HG03025 (cell line): Measurements from ENCODE around the gene PIAS4.

Experiments used
- ATAC-seq: cut with Tn5 transposase; IDR thresholded peaks from one replicate; pipeline ENCODE4 v1.9.1; 2021; ENCODE audit warnings: mild to moderate bottlenecking, moderate library complexity; ENCODE audit not compliant: unreplicated experiment, low FRiP score

PIAS4 gene

DNA sequence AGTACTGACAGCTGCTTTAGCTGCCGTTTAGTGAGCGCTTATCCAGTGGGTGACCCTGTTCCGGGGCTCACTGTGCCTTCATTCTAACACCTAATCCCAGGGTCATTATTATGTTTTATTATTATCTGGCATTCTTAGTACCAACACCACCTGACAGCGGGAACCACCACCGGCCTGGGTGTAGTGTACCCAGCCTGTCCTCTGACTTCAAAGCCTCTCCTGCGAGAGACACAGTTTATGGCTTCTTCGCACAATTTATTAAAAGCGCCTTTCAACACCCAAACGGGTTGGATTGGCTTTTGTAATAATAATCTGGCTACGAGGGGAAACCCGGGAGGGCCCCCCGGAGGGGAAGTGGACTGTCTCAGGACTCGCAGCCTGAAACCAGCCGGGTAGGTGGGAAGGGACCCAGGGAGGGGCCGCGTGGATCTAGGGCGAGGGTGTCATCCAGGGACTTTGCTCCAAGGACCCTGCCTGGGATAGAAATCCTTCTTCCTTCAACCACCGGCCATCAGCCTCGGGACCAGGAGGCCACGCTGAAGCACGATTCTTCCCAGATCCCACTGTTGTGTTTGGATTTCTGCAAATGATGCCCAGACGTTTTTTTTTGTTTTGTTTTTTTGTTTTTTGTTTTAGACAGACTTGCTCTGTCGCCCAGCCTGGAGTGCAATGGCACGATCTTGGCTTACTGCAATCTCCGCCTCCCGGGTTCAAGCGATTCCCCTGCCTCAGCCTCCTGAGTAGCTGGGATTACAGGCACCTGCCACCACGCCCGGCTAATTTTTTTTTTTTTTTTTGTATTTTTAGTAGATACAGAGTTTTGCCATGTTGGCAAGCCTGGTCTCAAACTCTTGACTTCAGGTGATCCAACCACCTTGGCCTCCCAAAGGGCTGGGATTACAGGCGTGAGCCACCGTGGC is 60.8 kb downstream of the PIAS4 start:
- ATAC-seq = no peak

DNA sequence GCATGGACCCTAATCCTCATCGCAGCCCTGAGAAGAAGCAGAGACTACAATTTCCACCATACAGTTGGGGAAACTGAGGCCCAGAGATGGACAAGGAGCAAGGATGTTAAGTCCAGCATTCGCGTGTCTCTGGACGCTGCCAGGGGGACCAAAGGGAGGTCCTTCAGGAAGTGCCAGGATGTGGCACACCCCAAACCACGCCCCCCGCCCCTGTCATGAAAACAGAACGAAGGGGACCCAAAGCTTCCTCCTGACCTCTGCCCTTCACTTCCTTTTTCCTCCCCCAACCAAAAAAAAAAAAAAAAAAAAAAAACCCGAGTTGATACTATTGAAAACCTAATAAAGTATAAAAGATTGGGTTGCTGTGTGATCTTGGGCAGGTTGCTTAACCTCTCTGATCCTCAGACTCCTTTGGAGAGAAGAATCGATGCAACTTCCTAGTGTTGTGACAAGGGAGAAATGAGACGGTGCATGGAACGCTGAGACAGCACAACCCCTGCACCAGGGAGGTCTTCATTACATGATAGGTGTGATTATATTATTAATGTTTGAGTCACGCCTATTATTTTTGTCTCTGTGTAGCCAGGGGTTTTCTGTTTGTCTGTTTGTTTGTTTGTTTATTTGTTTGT is 61.9 kb downstream of the PIAS4 start:
- no peak for ATAC-seq

DNA sequence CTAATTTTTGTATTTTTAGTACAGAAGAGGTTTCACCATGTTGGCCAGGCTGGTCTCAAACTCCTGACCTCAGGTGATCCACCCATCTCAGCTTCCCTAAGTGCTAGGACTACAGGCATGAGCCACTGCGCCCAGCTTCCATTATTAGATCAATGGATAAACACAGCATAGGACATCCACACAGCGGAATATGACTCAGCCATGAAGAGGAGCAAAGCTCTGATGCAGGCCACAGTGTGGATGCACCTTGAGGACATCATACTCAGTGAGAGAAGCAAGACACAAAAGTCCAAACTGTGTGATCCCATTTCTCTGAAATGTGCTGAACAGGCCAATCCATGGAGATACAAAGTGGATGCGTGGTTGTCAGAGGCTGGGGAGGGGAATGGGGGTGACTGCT is 64.1 kb downstream of the PIAS4 start:
- no peak for ATAC-seq

DNA sequence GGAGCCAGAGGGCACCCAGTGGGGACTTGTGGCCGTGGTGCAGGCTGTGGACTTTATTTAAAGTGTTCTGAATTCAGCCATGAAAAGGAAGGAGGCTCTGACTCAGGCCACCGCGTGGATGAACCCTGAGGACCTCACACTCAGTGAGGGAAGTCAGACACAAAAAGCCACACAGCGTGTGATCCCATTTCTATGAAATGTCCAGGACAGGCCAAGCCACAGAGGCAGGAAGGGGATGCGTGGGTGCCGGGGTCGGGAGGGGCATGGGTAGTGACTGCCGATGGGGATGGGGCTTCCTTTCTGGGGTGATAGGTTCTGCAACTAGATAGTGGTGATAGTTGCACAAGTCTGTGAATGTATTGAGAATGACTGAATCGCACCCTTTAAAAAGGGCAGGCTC is 67.8 kb downstream of the PIAS4 start:
- ATAC-seq = no peak

DNA sequence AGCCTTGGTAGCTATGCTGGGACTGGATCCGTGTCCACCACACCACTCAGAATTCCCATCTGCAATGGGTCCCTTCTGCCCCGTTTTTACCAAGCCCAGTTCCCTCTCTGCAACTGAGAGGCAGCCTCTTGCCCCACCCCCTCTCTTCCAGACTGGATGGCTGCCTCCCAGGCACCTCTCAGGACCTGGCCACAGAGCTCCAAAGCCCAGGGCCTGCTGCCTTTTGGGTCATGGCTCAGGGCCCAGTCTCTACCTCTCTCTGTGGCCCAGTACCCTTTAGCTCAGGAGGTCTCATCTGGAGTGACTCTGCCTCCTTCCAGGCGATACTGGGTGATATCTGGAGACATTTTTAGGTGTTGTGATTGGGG is 69.5 kb downstream of the PIAS4 start:
- ATAC-seq = no peak

DNA sequence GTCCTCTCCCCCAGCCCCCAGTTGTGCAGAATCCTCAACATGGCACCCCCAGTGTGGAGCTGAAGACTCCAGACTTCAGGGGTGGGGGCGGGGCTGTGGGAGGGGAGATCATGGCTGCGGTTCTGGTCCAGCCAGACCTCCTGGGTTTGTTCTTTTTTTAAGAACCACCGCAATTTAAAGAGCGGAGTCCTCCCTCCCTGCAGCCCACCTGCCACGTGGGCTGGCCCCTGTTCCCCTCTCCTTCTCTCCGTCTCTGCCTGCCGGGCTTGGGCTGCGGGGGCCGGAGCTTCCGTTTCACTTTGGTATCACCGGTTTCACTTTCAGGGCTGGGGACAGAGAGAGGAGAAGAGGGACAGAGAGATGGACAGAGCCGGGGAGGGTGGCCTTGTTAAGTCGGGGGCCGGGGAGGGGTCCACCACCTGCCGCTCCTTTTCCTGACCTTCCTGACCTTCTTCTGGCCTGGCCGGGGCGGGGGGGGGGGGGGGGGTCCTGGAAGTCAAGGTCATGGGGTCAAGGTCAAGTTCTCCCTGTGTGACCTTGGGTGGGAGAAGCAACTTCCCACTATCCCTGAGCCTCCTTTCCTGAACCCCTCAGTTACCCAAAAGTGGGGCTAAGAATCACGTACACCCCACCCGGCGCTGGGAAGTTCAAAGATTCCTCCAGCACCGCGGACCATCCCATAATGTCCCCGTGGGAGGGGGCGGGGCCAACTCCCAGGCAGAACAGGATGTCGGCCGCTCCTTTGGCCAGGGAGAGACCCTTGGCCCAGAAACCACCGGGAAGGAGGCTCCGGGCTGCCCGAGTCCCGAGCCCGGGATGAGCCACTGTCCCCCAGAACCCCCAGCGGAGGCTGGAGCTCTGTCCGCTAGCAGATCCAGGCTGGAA is 70.5 kb downstream of the PIAS4 start:
- no peak for ATAC-seq

DNA sequence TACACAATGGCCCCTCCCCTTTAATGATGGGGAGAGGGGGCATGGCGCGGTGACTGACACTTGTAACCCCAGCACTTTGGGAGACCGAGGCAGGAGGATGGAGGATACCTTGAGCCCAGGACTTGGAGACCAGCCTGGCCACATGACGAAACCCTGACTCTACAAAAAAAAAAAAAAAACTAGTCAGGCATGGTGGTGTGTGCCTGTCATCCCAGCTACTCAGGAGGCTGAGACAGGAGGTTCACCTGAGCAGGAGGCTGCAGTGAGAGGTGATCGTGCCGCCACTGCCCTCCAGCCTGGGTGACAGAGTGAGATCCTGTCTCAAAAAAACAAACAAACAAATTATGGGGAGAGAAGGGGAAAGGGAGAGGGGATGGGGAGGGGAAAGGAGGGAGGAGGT is 72.9 kb downstream of the PIAS4 start:
- no peak for ATAC-seq

DNA sequence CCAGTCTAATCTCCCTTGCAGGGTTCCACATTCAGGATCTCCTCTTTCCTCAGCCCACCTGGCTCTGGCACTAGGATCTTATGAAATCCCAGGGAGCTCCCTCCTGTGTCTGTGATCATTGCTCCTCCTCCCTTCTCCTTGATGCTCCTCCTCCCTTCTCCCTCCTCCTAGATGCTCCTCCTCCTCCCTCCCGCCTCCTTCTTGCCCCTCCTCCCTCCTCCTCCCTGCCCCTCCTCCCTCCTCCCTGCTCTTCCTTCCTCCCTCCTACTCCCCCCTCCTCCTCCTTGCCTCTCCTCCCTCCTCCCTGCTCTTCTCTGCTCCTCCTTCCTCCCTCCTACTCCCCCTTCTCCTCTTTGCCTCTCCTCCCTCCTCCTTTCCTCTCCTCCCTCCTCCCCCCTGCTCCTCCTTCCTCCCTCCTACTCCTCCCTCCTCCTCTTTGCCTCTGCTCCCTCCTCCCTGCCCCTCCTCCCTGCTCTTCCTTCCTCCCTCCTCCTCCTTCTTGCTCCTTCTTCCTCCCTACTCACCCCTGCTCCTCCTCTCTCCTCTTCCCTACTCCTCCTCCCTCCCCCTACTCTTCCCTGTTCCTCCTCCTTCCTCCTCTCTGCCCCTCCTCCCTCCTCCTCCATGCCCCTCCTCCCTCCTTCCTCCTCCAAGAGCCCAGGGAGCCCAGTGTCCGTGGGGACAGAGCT is 74.0 kb downstream of the PIAS4 start:
- ATAC-seq = no peak

DNA sequence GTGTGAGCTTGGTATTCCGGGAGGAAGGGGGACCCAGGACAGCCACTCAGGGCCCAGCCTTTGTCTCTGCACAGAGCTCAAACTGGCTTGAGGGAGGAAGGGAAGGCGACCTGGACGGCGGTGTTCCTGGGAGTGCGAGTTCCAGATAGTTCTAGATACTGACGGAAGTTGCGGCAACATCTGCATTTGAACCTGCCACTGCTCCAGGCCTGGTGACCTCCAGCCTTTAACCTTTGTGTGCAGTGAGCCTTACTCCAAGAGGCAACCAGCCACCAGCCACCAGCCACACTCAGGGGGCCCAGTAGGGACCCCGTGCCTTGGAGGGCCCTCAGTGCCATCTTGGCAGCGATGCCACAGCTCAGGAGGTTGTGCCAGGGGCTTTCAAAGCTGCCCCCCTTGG is 74.6 kb downstream of the PIAS4 start:
- ATAC-seq = no peak

DNA sequence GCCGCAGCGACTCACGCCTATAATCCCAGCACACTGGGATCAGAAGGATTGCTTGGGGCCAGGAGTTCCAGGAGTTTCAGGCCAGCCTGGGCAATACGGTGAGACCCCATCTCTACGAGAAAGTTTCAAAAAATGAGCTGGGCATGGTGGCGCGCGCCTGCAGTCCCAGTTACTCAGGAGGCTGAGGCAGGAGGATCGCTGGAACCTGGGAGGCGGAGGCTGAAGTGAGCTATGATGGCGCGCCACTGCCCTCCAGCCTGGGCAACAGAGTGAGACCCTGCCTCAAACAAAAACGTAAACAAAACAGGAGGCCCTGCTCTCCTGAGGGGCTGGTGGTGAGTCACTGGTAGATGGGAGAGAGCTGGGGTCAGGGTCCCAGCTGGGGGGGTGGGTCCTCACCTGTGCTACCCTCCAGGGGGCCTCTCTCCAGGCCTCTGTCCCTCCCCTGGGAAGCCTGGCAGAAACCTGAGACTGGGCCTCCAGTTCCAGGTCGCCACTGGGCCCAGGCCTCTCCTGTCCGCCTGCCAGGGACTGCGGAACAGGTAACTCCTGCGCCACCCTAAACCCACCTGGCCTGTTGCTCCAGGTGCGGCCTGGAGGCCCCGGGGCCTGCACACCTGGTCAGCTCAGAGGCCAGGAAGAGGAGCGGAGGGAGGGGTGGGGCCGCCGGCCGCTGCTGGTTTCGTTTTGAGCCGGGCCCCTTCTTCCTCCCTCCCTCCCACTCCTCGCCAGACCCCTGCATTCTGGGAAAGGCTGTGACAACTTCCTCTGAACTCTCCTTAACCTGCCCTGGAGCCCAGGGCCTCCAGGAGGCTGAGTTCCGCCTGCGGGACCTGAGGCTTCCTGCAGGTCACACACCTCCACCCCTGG is 76.4 kb downstream of the PIAS4 start:
- no peak for ATAC-seq

DNA sequence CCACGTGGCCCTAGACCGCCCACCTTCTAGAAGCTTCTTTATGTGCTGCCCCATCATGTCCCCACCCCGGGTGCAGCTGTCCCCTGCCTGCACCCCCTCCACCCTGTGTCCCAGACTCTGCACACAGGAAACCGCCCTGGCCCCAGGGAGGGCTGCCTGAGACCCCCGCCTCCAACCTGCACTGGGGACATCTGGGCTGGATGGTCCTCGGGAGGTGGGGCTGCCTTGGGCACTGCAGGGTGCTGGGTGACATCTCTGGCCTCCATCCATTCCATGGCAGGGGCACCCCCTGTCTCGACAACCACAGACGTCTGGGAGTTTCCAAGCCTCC is 77.0 kb downstream of the PIAS4 start:
- ATAC-seq = no peak

DNA sequence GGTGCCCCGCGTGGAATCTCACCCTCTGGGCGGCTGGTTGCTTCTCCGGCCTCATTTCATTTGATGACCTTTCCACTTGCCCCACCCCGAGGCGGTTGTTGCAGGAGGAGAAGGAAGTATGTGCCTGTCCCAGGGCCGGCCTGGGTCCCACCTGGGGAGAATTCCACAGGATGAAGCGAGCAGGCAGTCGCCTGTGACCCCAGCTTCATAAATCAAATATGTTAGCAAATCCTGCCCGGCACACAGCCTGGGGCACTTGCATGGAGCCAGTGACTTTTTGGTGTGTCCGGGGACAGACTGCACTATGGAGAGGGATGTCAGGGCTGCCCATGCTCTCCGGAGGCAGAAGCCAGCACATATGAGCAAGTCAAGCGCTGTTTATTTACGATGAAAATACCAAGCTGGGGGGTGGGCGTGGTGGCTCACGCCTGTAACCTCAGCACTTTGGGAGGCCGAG is 78.9 kb downstream of the PIAS4 start:
- ATAC-seq = no peak

DNA sequence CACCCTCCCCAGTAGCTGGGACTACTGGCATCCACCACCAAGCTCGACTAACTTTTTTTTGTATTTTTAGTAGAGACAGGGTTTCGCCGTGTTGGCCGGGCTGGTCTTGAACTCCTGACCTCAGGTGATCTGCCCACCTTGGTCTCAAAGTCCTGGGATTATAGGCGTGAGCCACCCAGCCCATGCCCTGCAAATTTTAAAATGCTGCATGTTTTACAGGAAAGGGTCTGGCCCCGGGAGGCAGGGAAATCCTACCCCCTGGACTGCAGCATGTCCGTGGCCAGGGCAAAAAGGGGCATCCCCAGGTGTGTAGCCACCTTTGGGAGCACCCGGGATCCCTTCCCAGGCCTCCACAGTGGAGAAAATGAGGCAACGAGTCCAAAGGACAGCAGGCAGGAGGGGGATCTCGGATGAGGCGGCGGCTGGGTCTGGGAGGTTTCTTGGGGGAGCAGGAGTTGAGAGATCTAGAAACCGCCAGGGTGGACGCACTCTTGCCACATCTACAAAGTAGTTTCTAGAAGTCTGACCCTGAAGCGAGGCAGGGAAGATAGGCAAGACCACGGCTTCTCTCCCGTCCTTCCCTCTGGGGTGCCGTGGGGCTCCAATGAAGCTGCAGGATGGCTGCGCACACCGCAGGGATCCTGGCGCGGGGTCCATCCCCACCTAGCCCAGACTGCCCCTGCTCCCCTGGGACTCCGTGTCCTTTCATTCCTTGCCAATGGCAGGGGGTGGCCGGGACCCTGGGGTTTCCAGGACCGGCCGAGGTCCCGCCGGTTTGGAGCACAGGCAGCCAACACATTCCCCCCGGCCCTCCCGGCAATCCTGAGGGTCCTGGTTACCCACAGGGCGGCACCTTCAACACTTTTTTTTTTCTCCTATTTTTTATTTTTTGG is 80.5 kb downstream of the PIAS4 start:
- ATAC-seq = no peak

DNA sequence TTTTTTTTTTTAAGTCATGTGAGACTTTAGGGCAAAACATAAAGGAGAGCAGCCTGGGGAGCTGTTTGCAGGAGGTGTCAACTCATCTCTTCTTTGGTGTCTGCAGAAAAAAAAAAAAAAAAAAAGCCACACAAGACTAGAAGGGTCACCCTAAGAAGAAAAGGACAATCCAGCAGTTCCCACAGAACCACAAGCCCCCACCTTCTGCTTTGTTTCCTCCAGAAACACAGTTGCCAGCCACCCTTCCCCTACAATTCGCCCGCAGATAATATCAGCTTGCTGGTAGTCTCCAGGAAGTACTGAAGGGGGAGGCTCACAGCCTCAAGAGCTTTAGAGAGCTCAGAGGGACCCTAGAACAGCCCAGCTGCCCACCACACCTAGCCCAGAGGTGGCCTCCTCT is 81.4 kb downstream of the PIAS4 start:
- no peak for ATAC-seq
